Right lobe of liver (tissue), 4 donors: ENCODE results near the gene FEZ2.

Source experiments
- POLR2A ChIP-seq: fragments of 450-650 bp; IDR thresholded peaks from one replicate; pipeline ENCODE4 v1.6.1; 2017; ENCODE audit warnings: antibody characterized with exemption, mild to moderate bottlenecking
- TF ChIP-seq, protein P1 (sequence below), 4 donors: fragments of 200-600 bp in 3 of 4; fragments of 450-650 bp in 1 of 4; IDR thresholded peaks; one replicate each; pipeline versions ENCODE4 v1.5.1 to v1.8.0; 2016 to 2022; ENCODE audit warnings: antibody characterized with exemption in 4 of 4, mild to moderate bottlenecking in 2 of 4
- donor health status: DM: no; HTN: no; CAD: no.
- donor health status: DM: no; HTN: no; CAD: no.
- donor health status: DM: no; HTN: yes; CAD: no.

DNA sequence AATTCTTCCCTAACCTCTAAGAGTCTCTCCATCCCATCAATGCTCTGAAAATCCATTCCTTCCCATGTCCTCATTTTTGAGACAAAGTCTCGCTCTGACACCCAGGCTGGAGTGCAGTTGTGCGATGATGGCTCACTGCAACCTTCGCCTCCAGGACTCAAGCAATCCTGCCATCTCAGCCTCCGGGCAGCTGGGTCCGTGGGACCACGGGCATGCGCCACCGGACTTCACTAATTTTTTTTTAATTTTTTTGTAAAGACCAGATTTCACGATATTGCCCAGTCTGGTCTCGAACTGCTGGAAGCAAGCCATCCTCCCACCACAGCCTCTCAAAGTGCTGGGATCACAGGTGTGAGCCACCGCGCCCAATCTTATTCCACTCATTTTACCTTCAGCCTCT is 1.6 kb downstream of the FEZ2 start:
- TF ChIP-seq, protein P1, sequence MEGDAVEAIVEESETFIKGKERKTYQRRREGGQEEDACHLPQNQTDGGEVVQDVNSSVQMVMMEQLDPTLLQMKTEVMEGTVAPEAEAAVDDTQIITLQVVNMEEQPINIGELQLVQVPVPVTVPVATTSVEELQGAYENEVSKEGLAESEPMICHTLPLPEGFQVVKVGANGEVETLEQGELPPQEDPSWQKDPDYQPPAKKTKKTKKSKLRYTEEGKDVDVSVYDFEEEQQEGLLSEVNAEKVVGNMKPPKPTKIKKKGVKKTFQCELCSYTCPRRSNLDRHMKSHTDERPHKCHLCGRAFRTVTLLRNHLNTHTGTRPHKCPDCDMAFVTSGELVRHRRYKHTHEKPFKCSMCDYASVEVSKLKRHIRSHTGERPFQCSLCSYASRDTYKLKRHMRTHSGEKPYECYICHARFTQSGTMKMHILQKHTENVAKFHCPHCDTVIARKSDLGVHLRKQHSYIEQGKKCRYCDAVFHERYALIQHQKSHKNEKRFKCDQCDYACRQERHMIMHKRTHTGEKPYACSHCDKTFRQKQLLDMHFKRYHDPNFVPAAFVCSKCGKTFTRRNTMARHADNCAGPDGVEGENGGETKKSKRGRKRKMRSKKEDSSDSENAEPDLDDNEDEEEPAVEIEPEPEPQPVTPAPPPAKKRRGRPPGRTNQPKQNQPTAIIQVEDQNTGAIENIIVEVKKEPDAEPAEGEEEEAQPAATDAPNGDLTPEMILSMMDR (IDR thresholded peaks at IDR 0.05) = no peak
- no peak for TF ChIP-seq POLR2A
